HG03196 (cell line): ENCODE measurements around the gene ARHGEF37.
A peak's percentile ranks its signal among the peaks of the same experiment; 100 is the strongest.
"Not testable (repeated sequence)": the region's sequence is repeated elsewhere in the genome, so short reads cannot be mapped to it uniquely, and the experiment has no call there.

ENCODE experiments used
- ATAC-seq: cut with Tn5 transposase; IDR thresholded peaks from one replicate; pipeline ENCODE4 v1.9.1; 2021; ENCODE audit not compliant: unreplicated experiment

The ARHGEF37 gene, protein sequence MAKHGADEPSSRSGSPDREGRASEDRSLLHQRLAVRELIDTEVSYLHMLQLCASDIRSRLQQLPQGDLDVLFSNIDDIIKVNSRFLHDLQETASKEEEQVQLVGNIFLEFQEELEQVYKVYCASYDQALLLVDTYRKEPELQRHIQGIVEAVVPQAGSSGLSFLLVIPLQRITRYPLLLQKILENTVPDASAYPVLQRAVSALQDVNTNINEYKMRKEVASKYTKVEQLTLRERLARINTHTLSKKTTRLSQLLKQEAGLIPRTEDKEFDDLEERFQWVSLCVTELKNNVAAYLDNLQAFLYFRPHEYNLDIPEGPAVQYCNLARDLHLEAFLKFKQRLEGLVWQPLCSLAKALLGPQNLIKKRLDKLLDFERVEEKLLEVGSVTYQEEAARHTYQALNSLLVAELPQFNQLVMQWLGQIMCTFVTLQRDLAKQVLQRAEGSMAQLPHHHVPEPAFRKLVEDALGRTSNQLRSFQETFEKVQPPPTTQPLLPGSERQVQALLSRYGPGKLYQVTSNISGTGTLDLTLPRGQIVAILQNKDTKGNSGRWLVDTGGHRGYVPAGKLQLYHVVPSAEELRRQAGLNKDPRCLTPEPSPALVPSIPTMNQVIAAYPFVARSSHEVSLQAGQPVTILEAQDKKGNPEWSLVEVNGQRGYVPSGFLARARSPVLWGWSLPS

DNA sequence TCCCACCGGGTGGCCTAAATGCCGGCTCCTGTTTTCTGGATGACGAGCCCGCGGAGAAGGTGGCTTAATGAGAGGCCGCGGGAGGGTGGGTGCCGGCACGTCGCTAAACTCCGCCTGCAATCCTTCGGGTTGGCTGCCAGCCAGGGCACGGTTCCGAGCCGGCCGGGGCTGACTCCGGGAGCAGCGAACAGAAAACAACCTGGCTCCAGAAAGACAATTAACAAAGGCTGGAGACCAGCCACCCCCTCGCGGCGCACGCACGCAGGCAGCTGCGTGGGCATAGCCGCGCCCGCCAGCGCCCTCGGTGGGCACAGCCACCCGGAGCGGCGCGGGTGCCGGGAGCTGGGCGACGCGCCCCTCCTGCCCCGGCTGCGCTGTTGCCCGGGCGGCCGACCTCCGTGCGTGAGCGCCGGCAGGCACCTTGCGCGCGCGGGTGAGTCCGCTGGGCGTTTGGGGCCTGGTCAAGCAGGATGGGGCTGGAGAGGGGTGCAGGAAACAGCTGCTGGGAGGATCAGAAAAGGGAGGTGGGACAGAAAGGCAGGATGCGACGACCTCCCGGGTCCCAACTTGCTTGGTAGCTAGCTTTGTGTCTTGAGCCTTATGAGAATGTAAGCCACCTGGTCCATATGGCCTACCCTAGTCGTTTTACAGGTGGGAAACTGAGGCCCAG is at the start of gene ARHGEF37:
Gene ARHGEF37 (plus strand): TSS at position 307 of the 670 bp plus-strand sequence. CDS start 16,272 bp downstream, outside the sequence.
- ATAC-seq, result no peak

DNA sequence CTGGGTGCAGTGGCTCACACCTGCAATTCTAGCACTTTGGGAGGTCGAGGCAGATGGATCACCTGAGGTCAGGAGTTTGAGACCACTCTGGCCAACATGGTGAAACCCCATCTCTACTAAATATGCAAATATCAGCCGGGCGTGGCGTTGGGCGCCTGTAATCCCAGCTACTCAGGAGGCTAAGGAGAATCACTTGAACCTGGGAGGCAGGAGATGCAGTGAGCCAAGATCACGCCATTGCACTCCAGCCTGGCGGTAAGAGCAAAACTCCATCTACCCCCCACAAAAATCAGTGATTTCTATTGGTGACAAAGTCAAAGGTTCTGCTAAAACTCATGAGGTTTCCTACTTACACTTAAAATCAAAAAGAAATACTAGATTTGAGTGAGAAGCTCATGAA is 48.9 kb upstream of the ARHGEF37 start:
- ATAC-seq, result no peak

DNA sequence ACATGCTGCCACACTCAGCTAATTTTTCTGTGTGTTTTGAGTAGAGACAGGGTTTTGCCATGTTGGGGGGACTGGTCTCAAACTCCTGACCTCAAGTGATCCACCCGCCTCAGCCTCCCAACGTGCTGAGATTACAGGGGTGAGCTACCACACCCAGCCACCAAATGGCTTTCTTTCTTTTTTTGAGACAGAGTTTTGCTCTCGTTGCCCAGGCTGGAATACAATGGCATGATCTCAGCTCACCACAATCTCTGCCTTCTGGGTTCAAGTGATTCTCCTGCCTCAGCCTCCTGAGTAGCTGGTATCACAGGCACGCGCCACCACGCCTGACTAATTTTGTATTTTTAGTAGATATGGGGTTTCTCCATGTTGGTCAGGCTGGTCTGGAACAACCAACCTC is 45.5 kb upstream of the ARHGEF37 start:
- ATAC-seq, result not testable (repeated sequence)

DNA sequence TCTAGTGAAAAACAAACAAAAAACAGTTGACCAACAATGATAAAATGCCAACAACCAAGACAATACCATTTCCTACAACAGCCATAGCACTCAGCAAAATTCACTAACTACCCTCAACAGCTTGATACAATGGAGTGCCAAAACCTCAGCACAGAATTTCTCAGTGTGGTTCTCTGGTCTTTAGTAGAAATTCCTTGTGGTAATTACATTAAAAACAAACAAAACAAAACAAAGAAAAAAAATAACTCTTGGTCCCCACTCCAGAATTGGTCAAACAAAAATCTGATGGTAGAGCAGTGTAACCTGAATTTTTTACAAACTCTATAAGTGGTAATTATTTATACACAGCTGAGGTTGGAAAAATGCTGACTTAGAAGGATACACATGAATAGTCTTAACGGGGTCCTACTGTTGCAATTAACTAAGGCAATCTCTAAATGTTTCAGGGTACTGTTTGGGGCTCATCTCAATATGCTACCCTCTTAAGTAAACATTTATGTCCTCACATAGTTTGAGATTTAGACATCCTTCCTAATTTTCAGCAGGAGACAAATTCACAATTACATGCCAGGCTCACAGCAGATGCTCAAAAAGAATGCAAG is 43.8 kb upstream of the ARHGEF37 start:
- no peak for ATAC-seq

DNA sequence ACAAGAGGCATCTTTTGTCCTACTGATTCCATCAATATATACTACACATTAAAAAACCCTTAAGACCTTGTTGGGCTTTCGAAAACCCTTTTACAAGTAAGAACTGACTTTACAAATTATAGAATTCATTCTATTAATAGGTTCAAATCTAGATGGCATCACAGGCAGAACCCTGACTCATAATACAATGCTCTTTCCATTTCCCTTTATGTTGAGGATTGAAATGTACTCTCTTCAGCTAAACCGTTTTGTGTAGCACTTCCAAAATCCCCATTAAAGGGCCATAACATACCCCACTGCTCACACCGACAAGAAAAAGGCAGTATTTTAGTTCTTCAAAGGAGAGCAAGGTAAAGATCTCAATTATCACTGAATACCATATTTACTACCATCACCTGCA is 41.2 kb upstream of the ARHGEF37 start:
- no peak for ATAC-seq

DNA sequence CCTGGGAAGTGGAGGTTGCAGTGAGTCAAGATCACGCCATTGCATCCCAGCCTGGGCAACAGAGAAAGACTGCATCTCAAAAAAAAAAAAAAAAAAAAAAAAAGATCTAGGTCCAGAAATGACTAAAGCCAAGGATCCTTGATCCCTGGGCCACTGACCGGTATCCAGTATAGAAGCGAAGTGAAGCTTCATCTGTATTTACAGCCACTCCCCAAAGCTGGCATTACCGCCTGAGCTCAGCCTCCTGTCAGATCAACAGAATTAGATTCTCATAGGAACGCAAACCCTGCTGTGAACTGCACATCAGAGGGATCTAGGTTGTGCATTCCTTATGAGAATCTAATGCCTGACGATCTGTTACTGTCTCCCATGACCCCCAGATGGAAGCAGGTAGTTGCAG is 39.4 kb upstream of the ARHGEF37 start:
- no peak for ATAC-seq

DNA sequence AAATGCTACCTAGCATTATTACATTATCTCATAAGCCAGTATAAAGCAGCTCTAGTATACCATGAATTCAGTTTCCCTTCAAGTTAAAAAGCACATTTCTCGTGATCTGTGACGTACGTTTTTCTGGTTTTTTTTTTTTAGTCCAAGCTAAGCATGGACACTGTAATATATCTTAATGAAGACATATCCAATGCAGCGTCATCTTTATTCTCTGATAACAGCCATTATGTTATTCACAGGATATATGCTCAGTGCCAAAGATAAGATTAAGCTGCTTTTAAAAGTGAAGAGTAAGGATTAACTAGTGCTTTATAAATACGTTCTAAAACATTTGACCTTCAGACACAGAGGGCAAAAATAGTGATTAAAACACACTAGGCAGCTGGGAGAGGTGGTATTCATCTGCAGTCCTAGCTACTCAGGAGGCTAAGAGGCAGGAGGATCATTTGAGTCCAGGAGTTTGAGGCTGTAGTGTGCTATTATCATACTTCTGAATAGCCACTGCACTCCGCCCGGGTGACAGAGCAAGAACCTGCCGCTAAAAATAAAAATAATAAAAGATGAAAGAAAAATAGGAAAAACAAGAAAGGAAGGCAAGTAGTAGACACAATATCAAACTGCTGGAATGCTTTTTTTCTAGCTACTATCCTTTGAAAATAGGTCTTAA is 37.8 kb upstream of the ARHGEF37 start:
- ATAC-seq, result no peak

DNA sequence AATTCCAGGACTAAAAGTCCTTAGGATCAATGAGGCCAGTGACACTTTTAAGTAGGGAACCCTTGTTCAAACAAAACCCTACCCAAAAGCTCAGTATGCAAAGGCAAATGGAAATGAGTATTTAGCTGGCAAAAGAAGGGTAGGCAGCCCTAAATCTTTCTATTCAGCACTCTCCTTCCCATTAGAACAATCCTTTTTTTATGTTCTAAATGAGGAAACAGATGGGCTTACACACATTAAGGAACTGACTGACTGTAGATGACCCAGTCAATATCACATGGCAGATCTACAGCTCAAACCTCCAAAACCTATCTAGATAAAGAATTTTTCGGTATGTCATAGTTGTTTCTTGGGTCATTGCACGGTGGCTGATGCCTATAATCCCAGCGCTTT is 37.3 kb upstream of the ARHGEF37 start:
- ATAC-seq, result no peak

DNA sequence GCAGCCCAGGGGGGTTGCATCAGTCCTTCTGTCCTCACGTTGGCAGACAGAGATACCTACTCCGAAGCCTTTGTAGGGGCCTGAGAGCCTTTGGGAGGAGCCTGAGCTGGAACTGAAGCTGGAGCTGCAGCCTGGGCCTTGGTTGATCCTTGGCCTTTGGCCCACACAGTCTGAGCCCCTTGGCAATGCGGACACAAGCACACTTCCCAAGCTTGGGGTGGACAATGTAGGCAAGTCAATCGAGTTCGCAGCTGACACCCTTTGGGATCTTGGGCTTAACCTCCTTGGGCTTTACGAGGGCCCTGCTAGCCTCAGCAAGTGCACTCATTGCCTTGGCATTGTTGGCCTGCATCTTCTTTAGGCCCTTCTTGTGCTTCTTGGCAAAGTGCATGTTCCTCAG is 36.0 kb upstream of the ARHGEF37 start:
- no peak for ATAC-seq

DNA sequence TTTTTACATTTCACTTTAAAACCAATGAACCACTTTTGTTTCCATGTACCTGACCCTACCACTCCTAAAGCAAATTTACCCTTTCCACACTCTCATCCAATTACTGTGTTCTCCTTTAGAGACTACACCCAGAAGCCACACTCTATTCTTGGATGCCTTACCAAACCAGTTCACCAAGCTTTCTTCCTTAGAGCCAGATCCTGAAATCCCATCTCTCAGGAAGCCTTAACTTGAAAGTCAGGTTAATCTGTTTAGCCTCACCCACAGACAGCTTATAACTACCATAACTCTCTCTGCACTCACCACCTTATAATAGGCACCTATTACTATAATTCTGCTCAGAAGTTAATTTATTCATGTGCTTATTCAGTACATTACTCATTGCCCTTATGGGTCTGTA is 34.3 kb upstream of the ARHGEF37 start:
- ATAC-seq, result no peak

DNA sequence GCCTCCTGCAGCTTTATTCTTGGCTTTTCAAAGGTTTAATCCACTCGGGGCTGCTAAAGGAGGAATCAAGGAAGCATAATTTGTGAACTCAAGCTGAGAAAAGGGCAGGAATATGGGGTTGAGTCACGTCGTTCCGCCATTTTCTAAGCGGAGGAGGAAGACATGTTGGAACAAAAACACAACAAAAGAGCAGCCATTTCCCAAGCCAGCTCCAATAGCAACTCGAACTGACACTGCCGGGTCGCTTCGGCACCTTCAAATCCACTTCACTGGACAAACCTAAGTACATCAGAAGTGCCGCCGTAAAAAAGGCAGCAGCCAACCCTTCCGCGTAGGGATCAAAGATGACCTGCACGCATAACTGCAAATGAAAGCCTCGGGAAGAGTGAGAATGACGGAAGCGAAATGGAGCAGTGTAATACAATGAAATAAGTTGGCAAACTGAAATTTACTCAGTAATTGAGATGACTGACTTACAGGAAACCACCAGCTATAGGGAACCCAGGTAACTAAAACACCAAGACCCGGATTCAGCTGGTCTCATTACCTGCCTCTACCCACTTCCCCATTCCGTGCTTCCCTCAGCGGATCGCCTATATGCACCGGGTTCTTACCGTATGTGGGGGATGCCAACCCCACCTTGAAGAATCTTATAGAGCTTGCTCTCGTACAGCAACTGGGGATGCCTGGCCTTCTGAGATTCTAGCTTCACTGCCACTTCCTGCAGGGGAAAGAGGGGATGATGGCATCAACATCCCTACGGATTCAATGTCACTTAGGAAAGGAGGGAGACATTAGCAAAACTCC is 31.6 kb upstream of the ARHGEF37 start:
- ATAC-seq, result no peak

DNA sequence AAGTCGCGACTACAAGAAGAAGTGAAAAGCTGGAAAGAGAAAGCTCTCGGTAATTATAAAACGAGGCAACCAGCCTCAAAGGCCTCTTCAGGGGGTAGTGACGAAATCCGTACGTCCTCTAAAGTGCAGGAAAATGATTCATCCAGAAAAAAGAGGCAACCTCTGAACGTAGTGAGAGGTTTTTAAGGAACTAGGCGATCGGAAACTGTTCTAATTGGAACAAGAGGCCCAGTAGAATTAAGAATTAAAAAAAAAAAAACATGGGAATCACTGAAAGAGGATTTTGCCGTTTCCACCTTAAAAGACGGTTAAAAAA is 31.1 kb upstream of the ARHGEF37 start:
- ATAC-seq, result no peak

DNA sequence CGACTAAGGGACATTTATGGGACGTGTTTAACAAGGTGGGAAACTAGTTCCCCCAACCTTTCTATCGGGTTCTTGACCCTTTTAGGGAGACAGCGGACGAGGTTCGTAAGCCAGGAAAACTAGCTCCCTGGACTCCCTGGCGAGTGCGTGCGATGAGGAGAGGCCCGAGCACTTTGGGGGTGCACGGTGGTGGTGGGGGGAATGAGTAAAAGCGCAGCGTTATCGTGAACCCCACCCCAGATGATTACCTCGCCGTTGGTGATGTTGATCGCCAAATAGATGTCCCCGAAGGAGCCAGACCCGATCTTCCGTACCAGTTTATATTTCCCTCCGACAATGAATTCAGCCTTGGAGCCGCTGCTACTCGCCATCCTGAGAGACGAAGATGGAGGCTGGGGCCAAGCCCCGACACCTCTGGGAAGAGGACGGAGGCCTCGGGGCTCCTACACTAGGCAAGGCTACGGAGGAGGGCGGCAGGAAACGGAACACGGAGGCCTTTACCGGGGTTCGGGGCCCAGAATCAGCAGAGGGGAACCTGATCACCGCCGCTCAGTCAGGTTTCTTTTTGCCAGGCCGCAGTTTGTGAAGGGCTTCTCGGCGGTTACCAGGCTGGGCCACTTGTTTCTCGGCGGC is 30.6 kb upstream of the ARHGEF37 start:
- no peak for ATAC-seq

DNA sequence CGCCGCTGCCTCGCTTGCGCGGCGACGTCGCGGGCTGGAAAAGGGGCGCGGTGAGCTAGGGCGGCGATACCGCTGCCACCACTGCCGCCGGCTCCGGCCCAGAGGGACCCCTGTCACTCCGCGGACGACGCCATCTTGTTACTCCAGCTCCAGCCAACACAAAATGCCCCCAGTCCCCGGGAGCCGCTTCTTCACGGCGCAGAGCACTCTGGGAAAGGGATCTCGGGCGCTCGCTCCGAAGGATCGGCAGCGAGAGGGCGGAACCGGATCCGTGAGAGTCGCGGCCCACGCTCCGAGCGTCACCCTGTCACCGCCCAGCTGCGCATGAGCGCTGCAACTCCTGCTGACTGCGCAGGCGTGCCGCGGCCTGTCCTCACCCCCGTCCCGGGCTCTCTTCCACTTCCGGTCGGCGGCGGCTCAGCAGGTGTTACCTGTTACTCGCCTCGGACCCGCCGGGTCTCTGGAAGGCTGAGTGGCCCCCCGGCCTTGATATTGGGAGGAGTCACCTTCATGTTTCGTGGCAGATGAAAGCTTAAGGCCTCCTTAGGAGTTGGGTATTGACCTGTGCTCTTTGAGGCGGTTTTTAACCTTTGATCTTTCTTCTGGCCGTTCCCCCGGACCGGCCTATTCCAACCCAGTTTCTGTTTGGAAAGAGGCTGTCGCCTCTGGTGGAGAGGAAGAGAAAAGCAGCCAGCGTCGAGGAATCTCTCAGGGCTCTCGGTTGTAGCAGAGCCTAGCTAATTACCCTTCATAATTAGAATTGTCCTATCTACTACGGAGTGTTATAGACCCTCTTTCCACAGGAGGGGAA is 29.9 kb upstream of the ARHGEF37 start, which contains the start of gene CSNK1A1:
Gene CSNK1A1 (minus strand): TSS at position 213 of the 811 bp plus-strand sequence. CDS start 475 bp downstream, outside the sequence.
- peak; percentile 94 for ATAC-seq

DNA sequence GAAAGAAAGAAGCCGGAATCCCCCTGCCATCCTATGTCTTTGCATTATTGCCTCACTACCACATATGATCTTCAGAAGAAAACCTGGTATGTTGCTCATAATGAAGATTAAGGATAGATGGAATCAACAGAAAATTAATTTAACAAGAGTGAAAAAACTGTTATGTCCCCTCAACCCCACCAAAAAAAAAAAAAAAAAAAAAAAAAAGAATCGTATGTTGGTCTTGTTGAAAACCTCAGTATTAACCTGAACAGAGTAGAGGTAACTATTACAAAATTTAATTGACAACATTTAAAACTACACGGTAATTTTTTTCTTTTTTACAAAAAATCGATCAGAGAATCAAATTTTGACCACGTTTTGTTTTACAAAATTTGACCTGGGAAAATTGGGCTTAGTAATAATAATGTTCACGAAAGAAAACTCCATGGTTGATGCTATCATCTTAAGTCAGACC is 29.2 kb upstream of the ARHGEF37 start:
- ATAC-seq, result no peak

DNA sequence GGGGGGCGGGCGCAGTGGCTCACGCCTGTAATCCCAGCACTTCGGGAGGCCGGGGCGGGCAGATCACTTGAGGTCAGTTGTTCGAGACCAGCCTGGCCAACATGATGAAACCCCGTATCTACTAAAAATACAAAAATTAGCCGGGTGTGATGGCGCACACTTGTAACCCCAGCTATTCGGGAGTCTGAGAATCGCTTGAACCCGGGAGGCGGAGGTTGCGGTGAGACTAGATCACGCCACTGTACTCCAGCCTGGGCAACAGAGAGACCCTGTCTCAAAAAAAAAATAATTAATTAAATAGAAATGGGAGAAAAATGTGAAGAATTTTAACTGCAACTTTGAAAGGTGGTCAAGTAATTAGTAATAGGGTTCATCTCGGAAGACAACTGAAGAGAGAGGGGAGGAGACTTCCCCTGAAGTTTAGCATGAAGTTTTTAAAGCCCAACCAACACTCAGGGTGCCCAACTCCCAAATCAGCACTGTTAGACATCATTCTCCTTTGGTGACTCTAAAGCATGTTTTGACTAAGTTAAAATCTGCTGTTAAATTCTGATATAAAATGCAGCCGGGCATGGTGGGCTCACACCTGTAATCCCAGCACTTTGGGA is 28.6 kb upstream of the ARHGEF37 start:
- ATAC-seq, result no peak

DNA sequence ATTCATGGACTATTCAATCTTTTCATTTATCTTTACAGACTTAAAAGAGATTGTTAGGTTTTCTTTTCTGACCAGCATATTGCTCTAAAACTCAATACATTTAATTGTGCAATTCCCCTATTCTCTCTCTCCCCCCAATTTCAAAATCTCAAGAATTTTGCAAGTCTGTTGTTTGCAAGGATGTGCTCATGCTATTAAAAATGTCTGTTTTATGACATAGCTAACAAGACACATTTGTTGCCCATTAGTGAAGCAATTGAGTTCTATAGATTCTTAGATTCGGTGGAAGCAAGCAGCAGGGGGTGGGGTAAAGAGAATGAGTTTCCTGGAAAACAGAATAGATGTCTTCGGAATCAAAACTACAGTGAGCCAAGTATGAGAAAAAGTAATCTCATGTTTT is 21.6 kb upstream of the ARHGEF37 start:
- no peak for ATAC-seq

DNA sequence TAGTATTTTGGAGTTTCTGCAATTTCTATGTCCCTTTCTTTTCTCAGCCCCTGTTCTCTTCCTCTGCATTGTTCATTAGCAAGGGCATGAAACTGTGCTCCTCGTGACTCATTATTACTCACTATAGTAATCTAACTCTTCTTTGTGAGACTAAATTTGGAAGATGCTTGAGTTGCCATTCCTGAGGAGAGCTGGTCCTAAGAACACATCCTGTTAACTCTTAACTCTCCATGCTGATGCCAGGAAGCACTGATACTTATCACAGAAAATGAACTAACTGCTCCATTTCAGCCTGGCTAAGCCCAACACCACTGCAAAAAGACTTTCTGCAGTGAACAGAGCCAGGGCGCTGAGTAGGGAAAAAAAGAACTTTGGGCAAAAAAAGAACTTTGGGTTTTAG is 19.4 kb upstream of the ARHGEF37 start:
- ATAC-seq, result no peak
